HL-60 (cell line): ENCODE results near the gene TH.

Experiments
- CTCF ChIP-seq: IDR thresholded peaks from one replicate; pipeline ENCODE4 v1.5.1; 2011; ENCODE audit warnings: low read length, control low read depth, inconsistent platforms; ENCODE audit not compliant: insufficient read depth
- GABPA ChIP-seq: IDR thresholded peaks from 2 replicates; pipeline ENCODE4 v1.6.1; 2012; ENCODE audit warnings: low read depth
- POLR2AphosphoS5 ChIP-seq: IDR thresholded peaks from 2 replicates; pipeline ENCODE4 v1.6.1; 2012; ENCODE audit warnings: low read depth
- SPI1 ChIP-seq: IDR thresholded peaks from 2 replicates; pipeline ENCODE4 v1.6.1; 2012; ENCODE audit warnings: low read depth, mild to moderate bottlenecking, borderline replicate concordance
- TF ChIP-seq, protein P1 (sequence below): IDR thresholded peaks from 2 replicates; pipeline ENCODE4 v1.6.1; 2012; ENCODE audit warnings: low read depth; ENCODE audit not compliant: insufficient replicate concordance

DNA sequence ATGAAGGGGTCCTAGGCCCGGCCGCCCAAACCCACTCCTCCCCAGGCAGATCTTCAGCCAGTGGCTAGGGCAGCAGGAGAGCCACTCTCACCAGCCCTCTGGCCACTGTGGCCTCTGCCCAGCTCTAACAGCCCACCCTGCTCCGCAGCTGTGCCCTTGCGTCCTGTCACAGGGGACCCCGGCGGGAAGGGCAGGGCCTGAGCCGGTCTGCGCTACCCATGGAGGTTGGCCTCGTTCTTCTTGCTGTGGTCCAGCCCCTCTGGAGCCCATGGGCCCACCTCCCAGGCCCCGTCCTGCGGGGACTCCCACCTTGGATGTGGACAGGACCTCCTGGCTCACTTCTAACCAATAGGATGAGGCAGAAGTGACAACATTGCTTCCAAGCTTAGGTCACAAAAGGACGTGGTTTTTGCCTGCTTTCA is 38.3 kb upstream of the TH start:
- TF ChIP-seq CTCF = no peak
- TF ChIP-seq POLR2AphosphoS5 = no peak
- no peak for TF ChIP-seq GABPA
- TF ChIP-seq SPI1 = no peak
- TF ChIP-seq, protein P1, sequence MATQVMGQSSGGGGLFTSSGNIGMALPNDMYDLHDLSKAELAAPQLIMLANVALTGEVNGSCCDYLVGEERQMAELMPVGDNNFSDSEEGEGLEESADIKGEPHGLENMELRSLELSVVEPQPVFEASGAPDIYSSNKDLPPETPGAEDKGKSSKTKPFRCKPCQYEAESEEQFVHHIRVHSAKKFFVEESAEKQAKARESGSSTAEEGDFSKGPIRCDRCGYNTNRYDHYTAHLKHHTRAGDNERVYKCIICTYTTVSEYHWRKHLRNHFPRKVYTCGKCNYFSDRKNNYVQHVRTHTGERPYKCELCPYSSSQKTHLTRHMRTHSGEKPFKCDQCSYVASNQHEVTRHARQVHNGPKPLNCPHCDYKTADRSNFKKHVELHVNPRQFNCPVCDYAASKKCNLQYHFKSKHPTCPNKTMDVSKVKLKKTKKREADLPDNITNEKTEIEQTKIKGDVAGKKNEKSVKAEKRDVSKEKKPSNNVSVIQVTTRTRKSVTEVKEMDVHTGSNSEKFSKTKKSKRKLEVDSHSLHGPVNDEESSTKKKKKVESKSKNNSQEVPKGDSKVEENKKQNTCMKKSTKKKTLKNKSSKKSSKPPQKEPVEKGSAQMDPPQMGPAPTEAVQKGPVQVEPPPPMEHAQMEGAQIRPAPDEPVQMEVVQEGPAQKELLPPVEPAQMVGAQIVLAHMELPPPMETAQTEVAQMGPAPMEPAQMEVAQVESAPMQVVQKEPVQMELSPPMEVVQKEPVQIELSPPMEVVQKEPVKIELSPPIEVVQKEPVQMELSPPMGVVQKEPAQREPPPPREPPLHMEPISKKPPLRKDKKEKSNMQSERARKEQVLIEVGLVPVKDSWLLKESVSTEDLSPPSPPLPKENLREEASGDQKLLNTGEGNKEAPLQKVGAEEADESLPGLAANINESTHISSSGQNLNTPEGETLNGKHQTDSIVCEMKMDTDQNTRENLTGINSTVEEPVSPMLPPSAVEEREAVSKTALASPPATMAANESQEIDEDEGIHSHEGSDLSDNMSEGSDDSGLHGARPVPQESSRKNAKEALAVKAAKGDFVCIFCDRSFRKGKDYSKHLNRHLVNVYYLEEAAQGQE = no peak
